GM12872 (cell line): ENCODE data around the gene GABBR2.

Experiments
- TF ChIP-seq, protein P1 (sequence below): IDR thresholded peaks from 3 replicates; pipeline ENCODE4 v1.5.1; 2011; ENCODE audit warnings: low read depth, mild to moderate bottlenecking, low read length, moderate library complexity; ENCODE audit not compliant: insufficient read depth

The GABBR2 gene

GRCh38 chr9:98625728-98626127 is 83.0 kb downstream of the GABBR2 start:
- TF ChIP-seq, protein P1, sequence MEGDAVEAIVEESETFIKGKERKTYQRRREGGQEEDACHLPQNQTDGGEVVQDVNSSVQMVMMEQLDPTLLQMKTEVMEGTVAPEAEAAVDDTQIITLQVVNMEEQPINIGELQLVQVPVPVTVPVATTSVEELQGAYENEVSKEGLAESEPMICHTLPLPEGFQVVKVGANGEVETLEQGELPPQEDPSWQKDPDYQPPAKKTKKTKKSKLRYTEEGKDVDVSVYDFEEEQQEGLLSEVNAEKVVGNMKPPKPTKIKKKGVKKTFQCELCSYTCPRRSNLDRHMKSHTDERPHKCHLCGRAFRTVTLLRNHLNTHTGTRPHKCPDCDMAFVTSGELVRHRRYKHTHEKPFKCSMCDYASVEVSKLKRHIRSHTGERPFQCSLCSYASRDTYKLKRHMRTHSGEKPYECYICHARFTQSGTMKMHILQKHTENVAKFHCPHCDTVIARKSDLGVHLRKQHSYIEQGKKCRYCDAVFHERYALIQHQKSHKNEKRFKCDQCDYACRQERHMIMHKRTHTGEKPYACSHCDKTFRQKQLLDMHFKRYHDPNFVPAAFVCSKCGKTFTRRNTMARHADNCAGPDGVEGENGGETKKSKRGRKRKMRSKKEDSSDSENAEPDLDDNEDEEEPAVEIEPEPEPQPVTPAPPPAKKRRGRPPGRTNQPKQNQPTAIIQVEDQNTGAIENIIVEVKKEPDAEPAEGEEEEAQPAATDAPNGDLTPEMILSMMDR = no peak

GRCh38 chr9:98619788-98620187 is 88.9 kb downstream of the GABBR2 start:
- TF ChIP-seq, protein P1 = no peak

DNA sequence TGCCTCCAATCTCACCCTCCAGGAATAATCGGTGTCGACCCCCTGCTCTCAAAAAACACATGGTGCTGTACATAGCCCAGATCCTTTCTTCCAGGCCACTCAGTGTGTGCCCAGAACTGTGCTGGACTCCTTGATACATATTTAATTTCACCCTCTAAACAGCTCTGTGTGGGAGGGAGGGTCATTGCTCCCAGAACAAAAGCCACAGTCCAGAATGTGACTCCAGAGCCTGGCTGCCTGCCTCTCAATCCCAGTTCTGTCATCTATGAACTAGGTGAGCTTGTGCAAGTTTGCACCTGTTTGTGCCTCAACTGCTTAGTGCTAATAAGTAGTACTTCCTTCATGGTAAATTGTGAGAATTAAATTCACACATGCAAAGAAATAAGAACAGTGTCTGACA is 93.1 kb downstream of the GABBR2 start:
- TF ChIP-seq, protein P1 = no peak

DNA sequence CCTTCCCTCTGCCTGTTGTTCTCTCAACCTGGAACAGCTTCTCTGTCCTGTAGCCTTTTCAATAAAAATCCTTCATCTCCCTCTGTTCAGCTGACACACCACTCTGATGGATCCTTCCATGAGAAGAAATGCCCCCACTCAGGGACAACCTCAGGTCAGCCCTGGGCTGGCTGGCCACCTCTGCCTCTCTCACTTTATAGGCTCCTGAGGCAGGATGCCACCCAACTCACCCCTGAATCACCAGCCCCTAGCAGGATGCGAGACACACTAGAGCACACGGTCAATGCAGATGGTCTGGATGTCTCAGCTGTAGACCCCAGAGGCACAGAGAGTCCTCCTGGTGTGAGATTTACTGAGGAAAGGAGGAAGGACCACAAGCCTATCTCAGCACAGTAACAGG is 93.8 kb downstream of the GABBR2 start:
- TF ChIP-seq, protein P1 = no peak

DNA sequence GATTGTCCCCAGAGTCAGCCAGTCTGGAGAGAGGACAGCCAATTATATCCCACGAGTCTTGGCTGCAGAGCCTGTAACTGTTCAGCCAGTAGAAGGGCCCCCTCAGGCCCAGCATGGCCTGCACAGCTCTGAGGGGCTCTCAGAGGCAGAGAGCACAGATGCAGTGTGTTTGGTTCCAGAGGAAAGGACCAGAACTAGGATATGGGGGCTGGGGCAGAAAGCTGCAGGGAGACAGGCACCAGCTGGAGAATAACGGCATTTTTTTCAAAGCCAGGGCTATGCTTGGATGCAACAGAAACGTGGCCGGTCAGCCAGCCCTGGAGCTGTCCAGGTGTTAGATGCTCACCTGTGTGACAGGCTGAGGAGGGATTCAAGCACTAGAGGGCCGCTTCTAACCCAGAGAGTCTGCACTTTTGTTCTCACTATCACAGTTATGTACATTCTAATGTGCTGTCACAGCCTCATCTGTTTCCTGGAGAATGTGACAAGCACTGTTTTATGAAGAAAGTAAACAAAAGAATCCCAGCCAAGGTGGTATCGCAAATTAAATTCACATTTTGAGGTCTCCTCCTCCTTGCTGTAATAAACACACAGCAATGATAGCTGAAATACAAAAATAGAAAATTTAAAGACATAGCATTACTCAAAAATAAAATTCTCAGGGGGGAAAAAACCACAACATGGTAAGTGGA is 96.5 kb downstream of the GABBR2 start:
- TF ChIP-seq, protein P1 = no peak

DNA sequence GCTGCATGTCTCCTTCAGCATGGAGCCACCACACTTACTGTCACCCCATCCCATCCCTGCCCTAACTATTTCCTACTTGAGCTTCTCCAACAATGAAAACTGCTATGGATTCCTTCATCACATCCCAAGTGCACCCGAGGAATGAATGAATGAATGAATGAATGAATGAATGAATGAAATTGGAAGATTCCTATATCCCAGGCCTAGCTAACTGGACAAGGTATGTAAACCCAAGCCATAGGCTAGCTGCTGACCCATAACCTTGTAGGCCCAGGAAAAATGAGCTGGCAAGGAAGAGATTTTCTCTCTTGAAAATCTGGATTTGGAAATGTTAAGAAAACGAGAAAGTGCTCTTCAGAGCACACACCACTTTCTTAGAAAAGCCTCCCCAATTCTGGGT is 97.4 kb downstream of the GABBR2 start:
- TF ChIP-seq, protein P1 = no peak

- TF ChIP-seq, protein P1 = no peak
Measured at GRCh38 chr9:98610711-98611110, 98.0 kb downstream of the GABBR2 start.

DNA sequence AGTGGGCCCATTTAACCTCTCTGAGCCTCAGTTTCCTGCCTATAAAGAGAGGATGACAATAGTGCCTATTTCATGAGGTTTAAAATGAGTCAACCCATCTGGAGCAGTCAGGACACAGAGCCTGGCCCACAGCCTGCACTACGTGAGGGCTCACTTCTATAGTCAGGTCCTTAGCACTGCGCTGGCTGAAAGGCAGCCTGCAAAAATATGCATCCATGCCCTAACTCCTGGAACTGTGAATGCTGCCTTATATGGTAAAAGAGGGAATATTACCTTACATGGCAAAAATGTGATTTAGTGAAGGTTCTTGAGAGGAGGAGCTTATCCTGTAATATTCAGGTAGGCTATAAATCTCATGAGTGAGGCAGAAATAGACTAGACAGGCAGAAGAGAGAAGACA is 98.5 kb downstream of the GABBR2 start:
- TF ChIP-seq, protein P1 = no peak
